Ectodermal cell (in vitro differentiated cells): Measurements from ENCODE around the gene UBE2U.

Source experiments
- H3K27ac ChIP-seq: 2 replicates; pipeline ENCODE4 v1.7.0; 2013; ENCODE audit warnings: mild to moderate bottlenecking, low read depth, low read length; ENCODE audit not compliant: insufficient read depth, poor library complexity, severe bottlenecking
- H3K27me3 ChIP-seq: 2 replicates; pipeline ENCODE4 v1.7.0; 2013; ENCODE audit warnings: mild to moderate bottlenecking, low read length; ENCODE audit not compliant: insufficient read depth, control insufficient read depth, poor library complexity, severe bottlenecking
- H3K36me3 ChIP-seq: one replicate; pipeline ENCODE4 v1.7.0; 2013; ENCODE audit warnings: low read length; ENCODE audit not compliant: control insufficient read depth, insufficient read depth
- H3K4me1 ChIP-seq: one replicate; pipeline ENCODE4 v1.7.0; 2013; ENCODE audit warnings: low read length; ENCODE audit not compliant: control insufficient read depth, insufficient read depth
- H3K4me3 ChIP-seq: 2 replicates; pipeline ENCODE4 v1.7.0; 2013; ENCODE audit warnings: low read depth, low read length, control low read depth; ENCODE audit not compliant: insufficient read depth
- H3K9me3 ChIP-seq: 2 replicates; pipeline ENCODE4 v1.7.0; 2013; ENCODE audit warnings: mild to moderate bottlenecking, low read length, moderate library complexity; ENCODE audit not compliant: control insufficient read depth
- WGBS, 2 experiments: methylation state at CpG; one replicate each; pipeline ENCODE4 v1.1.7; 2013; ENCODE audit warnings: missing lambda C conversion rate in 2 of 2; 5-methylcytosine and 5-hydroxymethylcytosine counted together

UBE2U gene

GRCh38 chr1:64171797-64172281, 31.6 kb upstream of the UBE2U start:
- 98 to 99% methylated on average over 3 of the region's 3 CpGs for WGBS, 2 experiments
- Histone ChIP-seq H3K27me3 (no peaks in the 10 kb centered on the region), H3K27ac (no peak overlapping the region), H3K4me1 (no peaks in the 10 kb centered on the region), H3K9me3 (no peaks in the 10 kb centered on the region), H3K4me3 (no peak overlapping the region), H3K36me3 (peaks cover 24% of the 10 kb centered on the region)

- Histone ChIP-seq H3K27ac (no peak overlapping the region), H3K36me3 (peaks cover 23% of the 10 kb centered on the region), H3K4me1 (no peaks in the 10 kb centered on the region), H3K4me3 (no peak overlapping the region), H3K9me3 (no peaks in the 10 kb centered on the region), H3K27me3 (no peaks in the 10 kb centered on the region)
- WGBS, 2 experiments, result 90 to 97% methylated on average over 2 to 3 of the region's 3 CpGs
Observed at GRCh38 chr1:64172458-64172983, 30.9 kb upstream of the UBE2U start.

DNA sequence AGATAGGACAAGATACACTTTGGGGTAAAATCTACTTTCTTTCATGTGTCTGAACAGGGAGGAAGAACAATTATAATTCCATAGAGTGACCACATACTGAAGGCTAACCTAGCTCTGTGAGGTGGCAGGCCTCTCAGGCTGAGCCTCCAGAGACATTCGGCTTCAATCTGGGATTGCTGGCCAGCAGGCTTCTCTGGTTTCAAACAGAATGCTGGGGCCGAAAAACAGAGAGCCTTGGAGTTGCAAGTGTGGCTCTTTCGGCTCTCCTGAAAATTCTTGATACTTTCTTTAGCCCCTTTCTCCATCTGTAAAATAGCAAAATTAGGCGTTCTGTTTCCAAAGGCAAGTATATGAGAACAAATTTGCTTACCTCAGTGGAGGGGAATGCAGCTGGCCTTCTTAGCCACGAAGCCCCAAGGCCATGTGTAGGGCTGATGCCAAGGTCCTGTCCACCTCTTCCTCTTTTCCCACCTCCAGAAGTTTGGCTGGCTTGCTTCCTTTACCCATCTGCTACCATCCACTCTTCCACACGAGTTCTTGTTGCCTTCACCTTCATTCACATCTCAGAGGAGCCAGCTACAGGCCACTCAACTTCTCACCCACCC, 30.0 kb upstream of the UBE2U start:
- WGBS, 2 experiments, result 91 to 92% methylated on average over 6 of the region's 6 CpGs
- Histone ChIP-seq H3K27ac (no peak overlapping the region), H3K4me1 (no peaks in the 10 kb centered on the region), H3K36me3 (peaks cover 31% of the 10 kb centered on the region), H3K4me3 (no peak overlapping the region), H3K27me3 (no peaks in the 10 kb centered on the region), H3K9me3 (no peaks in the 10 kb centered on the region)

GRCh38 chr1:64175639-64176038, 27.8 kb upstream of the UBE2U start:
- Histone ChIP-seq H3K36me3 (peaks cover 24% of the 10 kb centered on the region), H3K9me3 (no peaks in the 10 kb centered on the region), H3K27me3 (no peaks in the 10 kb centered on the region)

DNA sequence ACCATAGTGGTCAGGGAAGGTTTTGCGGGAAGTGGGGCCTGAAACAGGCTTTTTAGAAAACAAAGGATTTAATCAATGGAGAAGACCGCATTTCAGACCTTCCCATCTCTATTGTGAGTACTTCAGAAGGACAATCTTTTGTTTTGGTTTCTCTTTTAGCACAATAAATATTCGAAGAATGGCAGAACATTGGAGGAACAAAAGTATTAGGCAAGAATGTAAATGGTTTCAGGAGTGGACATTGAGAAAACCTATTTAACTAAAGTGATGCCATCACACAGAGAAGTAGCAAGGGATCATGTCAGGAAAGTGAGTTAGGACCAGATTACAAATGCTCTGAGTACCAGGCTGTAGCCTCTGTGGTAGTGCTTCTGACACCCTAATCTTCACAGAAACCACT, 26.8 kb upstream of the UBE2U start:
- 75 to 88% methylated on average over 3 of the region's 3 CpGs for WGBS, 2 experiments
- Histone ChIP-seq H3K36me3 (peaks cover 24% of the 10 kb centered on the region), H3K27ac (no peak overlapping the region), H3K4me1 (no peaks in the 10 kb centered on the region), H3K27me3 (no peaks in the 10 kb centered on the region), H3K4me3 (no peak overlapping the region), H3K9me3 (no peaks in the 10 kb centered on the region)

More at GRCh38 chr1:64175639-64176038, 27.8 kb upstream of the UBE2U start:
- Histone ChIP-seq H3K4me1 (no peaks in the 10 kb centered on the region), H3K27ac (no peak overlapping the region), H3K4me3 (no peak overlapping the region)

DNA sequence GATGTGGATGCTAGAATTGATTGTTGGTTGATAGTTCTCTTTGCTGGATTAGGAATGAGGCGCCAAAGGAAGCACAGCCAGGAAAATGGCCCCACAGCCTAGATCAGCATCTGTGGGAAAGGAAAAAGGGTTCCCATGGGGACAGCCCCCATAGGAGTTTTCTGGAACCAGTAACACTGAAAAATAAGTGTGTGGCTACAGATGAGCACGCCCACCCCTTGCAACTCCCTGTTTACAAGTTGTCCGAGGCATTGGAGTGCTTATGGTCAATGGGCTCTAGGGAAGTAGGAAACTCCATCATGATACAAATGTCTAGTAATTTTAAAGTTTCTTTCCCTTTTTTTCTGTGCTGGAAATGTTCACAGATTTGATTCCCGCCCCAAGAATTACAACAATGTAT, 23.8 kb upstream of the UBE2U start:
- H3K4me1 ChIP-seq, result no peaks in the 10 kb centered on the region
- no peak overlapping the region for H3K4me3 ChIP-seq
- H3K9me3 ChIP-seq, result no peaks in the 10 kb centered on the region
- no peaks in the 10 kb centered on the region for H3K27me3 ChIP-seq
- no peak overlapping the region for H3K27ac ChIP-seq
- 95 to 96% methylated on average over 4 of the region's 4 CpGs for WGBS, 2 experiments
- H3K36me3 ChIP-seq, result peaks cover 24% of the 10 kb centered on the region

GRCh38 chr1:64182207-64182606, 21.2 kb upstream of the UBE2U start:
- Histone ChIP-seq H3K9me3 (no peaks in the 10 kb centered on the region), H3K4me1 (no peaks in the 10 kb centered on the region), H3K36me3 (peaks cover 21% of the 10 kb centered on the region), H3K27ac (no peak overlapping the region), H3K27me3 (no peaks in the 10 kb centered on the region), H3K4me3 (no peak overlapping the region)
- WGBS, 2 experiments, result 77 to 91% methylated on average over 2 of the region's 2 CpGs

DNA sequence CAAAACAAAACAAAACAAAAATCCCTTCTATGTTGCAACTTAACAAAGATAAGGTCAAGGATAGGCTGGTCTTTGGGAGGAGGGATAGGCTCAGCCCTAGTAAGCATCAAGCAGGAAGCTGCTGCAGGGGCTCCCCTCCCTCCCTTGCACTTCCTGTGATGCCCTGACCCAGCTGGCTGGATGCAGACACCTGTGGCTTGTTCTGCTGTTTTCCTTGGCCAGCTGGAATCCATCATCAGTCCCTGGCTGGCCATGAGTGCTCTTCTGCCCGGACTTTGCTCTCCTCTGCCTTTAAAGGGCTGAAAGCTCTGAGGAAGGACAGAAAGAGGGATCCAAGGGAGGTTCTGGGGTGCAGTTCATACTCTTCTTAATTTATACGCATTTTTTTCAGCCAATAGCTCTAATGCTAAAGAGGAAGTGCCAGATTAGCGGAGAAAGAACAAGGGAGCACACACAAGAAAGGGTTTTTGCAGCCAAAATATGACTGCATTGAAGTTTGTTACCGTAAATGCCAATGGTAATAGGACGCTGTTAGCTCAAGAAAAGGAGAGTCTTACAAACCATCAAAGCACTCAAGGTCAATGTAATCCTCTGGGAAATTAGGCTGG, 19.9 kb upstream of the UBE2U start:
- peaks cover 9% of the 10 kb centered on the region for H3K36me3 ChIP-seq
- no peaks in the 10 kb centered on the region for H3K27me3 ChIP-seq
- WGBS, 2 experiments, result 93 to 95% methylated on average over 5 of the region's 5 CpGs
- H3K4me1 ChIP-seq, result no peaks in the 10 kb centered on the region
- no peaks in the 10 kb centered on the region for H3K9me3 ChIP-seq
- no peak overlapping the region for H3K27ac ChIP-seq
- H3K4me3 ChIP-seq, result no peak overlapping the region

DNA sequence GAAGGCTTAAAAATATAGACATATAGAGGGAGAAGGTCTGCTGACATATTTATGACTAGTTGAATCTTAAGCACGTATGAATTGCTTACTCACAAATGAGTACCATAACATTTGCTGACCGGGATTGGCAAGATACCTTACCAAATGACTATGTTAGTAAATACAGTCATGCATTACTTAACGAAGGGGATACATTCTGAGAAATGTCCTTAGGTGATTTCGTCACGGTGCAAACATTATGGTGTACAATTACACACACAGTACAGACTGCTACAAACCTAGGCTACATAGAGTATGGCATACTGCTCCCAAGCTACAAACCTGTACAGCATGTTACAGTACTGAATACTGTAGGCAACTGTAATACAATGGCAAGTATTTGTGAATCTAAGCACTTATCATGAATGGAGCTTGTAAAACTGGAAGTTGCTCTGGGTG, 19.4 kb upstream of the UBE2U start:
- Histone ChIP-seq H3K4me1 (no peaks in the 10 kb centered on the region), H3K27me3 (no peaks in the 10 kb centered on the region), H3K36me3 (peaks cover 4% of the 10 kb centered on the region), H3K27ac (no peak overlapping the region), H3K9me3 (no peaks in the 10 kb centered on the region), H3K4me3 (no peak overlapping the region)
- WGBS, 2 experiments, result 98 to 100% methylated on average over 5 of the region's 5 CpGs

DNA sequence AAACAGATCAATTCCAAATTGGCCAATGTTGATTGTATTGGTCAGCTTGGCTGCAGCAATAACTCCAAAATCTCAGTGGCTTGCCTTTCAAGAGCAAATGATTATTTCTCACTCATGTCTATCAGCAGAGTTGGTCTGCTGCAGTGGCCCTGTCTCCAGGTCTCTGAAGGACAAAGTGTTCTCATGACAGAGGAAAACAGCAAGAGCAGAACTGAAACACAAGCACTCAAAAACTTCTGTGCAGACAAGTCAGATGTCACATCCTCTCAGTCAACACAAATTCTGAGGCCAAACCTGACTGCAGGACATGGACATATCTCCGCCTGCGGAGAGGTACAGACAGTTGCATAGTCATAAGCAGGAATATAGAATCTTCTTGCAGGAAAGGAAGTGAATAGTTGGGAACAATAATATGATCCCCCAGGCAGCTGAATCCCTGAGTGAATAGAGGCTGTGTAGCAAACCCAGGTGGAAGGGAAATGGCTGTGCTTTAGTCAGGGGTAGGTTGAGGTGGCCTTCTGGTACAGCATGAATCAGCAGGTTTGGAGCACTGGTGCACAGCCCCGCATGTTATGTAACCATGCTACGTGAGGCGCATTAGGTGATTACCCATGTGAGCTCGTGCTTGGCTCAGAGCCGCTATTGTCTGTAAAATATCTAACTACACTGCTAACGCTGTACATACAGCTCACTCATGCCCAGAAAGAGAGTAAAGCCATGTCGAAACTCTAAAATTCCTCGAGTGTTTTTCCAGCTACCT, 17.1 kb upstream of the UBE2U start:
- no peaks in the 10 kb centered on the region for H3K4me1 ChIP-seq
- no peaks in the 10 kb centered on the region for H3K9me3 ChIP-seq
- H3K27ac ChIP-seq, result no peak overlapping the region
- no peaks in the 10 kb centered on the region for H3K27me3 ChIP-seq
- H3K4me3 ChIP-seq, result no peak overlapping the region
- 91% methylated on average over 10 of the region's 10 CpGs for WGBS, 2 experiments
- no peaks in the 10 kb centered on the region for H3K36me3 ChIP-seq
